Smooth muscle cell of the brain vasculature (primary cell): Measurements from ENCODE around the gene SNRK.
A peak's percentile ranks its signal among the peaks of the same experiment; 100 is the strongest.

Source experiments
- DNase-seq: peaks from one replicate; pipeline ENCODE4 v3.0.0-alpha.2; 2012; ENCODE audit warnings: low read depth, low spot score

The SNRK gene

DNA sequence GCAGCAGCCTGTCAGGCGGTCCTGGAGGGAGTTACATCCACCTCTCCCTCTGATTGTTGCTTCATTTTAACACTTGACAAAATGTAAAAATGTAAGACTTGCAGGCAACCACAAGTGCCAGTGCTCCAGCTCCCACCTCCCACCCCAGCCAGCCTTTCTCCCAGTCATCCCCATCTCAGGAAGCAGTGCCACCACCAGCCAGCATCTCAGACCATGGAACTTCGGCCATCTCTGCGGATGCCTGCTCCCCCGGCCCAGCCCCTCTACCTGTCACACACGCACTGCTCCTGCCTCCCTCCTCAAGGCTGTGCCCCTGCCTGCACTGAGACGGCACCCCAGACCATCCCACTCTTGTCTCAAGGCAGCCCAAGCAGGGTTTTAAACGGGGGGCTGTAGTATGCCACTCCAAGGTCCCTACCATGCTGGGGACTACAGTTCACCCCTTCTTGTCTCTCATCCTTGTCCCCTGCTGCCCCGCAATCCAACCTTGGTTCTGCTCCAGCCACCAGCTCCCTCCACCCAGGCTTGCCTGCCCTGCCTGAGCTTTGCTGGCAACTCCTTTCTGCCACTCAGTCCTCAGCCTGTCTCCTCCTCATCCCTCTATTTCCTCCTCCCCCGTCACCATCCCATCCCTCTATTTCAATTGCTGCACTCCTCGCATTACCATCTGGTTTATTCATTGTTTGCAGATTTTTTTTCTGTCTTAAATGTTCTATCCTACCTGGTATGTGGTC, 85.8 kb downstream of the SNRK start:
- no peak for DNase-seq

GRCh38 chr3:43372809-43373559, 86.6 kb downstream of the SNRK start:
- DNase-seq: no peak

DNA sequence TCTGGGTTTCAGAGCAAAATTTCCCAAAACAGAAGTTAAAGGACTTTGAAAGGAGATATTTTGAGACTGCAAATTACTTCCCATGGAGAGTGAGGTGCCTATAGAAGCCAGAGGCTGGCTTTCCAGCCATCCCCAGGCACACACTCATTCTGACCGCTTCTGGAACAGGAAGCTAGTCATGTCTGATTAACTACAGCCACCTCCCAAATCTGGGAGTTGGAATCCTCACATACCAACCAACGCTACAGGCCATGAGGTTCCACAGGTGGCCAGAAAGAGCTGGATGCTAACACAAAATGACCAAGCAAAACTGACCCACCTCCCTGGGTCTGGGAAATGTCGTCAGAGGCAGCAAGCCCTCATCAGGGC, 87.2 kb downstream of the SNRK start:
- DNase-seq: no peak

DNA sequence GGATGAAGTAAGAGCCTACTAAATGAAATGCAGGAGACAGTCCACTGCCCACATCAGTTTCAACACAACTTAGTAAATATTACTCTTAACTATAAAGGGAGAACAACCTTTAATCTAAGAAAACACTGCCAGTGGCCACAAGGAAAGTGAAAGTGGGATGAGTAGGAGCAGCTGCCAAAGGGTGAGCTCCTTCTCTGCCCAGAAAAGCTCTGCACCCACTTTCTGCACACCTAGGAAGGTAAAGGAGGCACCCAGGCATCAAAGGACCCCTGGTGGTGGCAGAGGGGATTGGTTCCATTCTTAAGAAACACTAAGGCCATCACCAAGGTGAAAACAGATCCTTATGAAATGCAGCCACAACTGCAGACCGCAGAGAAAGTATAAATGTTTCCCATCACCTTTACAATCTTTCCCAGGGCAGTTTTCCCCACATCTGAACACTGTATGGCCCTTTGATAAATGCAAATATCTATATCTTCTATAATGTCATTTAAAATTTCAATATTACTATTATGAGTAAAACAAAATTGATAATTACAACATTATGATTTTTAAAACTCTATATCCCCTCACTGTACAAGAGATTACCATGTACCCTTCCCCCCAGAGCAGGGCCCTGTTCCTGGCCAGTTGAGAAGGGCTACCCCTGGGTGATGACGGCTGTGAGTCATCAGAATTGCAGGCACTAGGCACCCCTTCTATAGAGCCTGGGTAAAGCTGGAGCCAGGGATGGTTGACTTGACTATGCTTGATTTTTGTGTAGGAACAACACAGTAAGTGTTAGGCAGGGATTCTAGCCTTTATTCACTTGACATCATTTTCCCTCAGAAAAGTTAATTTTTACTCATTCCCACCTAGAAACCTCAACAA, 92.0 kb downstream of the SNRK start:
- DNase-seq: no peak

- peak; percentile 66 for DNase-seq
Observed at GRCh38 chr3:43379343-43379742, 93.0 kb downstream of the SNRK start.

- no peak for DNase-seq
Observed at GRCh38 chr3:43388175-43388574, 101.8 kb downstream of the SNRK start.

- no peak for DNase-seq
Observed at GRCh38 chr3:43388915-43389314, 102.6 kb downstream of the SNRK start.

DNA sequence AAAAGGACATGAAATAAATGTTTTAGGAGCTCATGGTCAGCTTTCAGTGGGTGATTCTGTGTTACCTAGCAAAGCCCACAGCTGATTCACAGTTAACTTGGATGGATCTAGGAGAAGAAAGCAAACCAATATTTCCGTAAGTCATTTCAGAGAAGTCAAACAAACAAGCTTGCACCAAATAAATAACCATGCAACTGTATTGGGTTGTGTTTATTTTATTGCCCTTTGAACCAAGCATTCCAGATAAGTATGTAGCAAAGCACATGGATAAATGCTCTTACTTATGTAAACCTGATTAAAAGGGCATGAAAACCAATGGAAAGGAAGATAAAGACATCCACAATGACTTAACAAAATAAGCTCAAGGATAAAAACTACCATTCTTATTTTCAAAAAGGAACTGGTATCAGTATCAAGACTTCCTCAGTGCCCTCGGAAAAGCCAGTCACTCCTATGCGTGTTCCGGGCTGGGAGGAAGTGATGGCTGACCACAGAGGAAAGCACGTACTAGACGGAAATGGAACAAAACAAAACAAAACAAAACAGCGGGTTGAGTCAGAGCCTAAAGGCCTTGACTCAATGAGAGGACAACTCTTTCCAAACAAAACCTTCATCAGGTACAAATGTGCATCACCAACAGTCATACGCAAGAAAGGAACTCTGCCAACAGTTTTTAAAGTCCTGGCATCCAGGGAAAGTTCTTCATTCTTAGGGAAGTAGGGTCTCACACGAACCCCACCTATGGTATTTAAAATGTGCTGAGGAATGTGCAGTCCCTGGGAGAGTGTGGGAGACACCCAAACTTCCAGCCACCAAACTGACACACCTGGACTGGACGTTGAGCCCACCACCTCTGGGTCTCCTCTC, 103.3 kb downstream of the SNRK start:
- DNase-seq: no peak

- DNase-seq: no peak
Observed at GRCh38 chr3:43390255-43390588, 103.9 kb downstream of the SNRK start.

DNA sequence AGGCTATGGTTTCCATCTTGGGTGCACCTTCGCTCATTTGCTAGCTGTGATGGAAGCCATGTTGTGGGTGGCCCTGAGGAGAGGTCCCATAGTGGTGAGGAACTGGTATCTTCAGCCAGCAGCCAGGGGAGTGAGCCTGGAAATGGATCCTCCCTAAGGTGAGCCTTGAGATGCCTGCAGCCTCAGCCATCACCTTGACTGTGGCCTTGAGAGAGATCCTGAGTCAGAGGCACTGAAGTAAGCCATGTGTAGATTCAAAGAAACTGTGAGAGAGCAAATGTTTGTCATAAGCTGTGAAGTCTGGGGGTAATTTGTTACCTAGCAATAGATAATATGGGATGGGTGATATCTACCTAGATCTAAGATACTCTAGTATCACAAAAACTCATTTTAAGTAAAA, 105.3 kb downstream of the SNRK start:
- DNase-seq: no peak

GRCh38 chr3:43394041-43394554, 107.8 kb downstream of the SNRK start:
- peak; percentile 63 for DNase-seq

DNA sequence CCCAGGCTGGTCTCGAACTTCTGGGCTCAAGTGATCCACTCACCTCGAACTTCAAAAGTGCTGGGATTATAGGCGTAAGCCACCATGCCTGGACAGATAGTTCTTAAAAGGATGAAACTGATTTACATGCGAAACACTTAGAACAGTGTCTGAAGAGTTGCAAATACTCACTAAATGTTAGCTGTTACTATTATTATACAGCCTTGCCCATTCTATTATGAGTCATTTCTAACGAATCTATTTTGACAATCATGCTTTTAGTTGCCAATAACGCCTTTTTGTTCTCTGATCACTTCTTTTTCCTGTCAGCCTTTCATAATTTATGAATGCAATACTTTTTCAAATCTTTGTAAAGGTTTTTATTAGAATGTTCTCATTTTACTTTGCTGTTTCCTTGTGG, 112.7 kb downstream of the SNRK start:
- no peak for DNase-seq

DNA sequence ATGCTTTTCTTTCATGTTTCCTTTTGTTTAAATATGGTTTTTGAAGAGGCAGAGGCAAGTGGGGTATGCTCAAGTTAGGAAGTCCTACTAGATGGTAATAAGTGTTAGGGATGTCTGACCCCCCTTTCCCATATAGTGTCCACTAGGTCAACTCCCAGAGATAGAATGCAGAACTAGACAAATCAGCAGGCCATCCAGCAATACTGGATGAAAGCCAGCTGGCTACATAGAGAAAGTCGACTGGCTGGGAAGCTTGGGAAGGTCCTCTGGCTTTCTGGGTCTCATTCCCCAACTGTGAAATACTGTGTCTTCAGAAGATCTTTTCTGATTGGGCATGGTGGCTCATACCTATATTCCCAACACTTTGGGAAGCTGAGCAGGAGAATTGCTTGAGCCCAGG, 113.8 kb downstream of the SNRK start:
- DNase-seq: no peak
